ACHN (cell line): ENCODE results near the gene ZNF654.
A peak's percentile ranks its signal among the peaks of the same experiment; 100 is the strongest.
"Not testable (repeated sequence)": the region's sequence is repeated elsewhere in the genome, so short reads cannot be mapped to it uniquely, and the experiment has no call there.

Experiments
- DNase-seq: peaks from one replicate; pipeline ENCODE4 v3.0.0-alpha.2; 2015
- in situ Hi-C: cut with HindIII; loops from 2 replicates; pipeline ENCODE4 v1.10.0; 2017; ENCODE audit warnings: low sequenced_read_pairs, low pct_ligation_motif_present, low pct_unique_long_range_greater_than_20kb

Gene ZNF654

GRCh38 chr3:88058581-88059379 is at the start of gene ZNF654, which contains the start of gene CGGBP1:
TSS of gene ZNF654 (plus strand) at chr3:88059255. CDS start at chr3:88059320, 65 bp downstream.
TSS of gene CGGBP1 (minus strand) at chr3:88059005. CDS start at chr3:88055976, 3,029 bp downstream.
- in situ Hi-C loops: no loop called here
- DNase-seq: peak; percentile 97

DNA sequence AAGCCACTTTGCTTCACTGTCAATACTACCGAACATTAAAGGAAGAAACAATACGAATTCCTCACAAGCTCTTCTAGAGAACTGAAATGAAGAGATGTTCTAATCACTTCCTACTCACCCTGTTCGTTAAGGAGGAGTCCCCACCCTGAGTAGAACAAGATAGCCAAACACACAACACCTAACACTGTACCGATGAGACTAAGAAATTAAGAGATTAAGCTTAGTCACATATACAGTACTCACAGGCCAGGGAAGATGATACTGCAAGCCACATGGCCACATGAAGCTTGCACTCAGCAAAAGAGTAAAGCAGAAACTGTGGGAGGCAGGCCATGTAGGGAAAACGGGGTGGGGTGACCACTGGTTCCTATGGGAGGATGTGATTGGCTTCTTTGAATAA is 48.2 kb upstream of the ZNF654 start:
- in situ Hi-C loops: no loop called here
- DNase-seq: no peak

DNA sequence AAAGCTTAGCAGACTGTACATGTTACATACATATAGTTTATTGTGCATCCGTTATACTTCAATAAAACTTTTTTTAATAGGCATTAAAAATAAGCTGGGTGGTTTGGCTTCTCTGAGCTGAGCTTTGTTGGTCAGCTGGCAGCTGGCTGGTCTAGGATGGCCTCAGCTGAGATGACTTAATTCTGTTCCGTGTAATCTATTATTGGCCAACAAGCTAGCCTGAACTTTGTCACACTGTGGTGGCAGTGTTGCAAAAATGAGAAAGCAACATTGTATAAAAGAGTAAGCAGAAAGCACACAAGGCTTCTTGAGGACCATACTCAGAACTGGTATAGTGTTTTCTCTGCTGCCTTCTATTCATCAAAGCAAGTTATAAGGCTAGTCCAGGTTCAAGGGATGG is 45.5 kb upstream of the ZNF654 start:
- in situ Hi-C loops: no loop called here
- DNase-seq: no peak

GRCh38 chr3:88015656-88016055 is 43.4 kb upstream of the ZNF654 start:
- DNase-seq, in situ Hi-C loops: not testable (repeated sequence)

GRCh38 chr3:88019024-88019423 is 40.0 kb upstream of the ZNF654 start:
- in situ Hi-C loops: no loop called here
- DNase-seq: no peak

- DNase-seq: no peak
- in situ Hi-C loops: no loop called here
Observed at GRCh38 chr3:88025001-88025552, 34.0 kb upstream of the ZNF654 start.

GRCh38 chr3:88028876-88029275 is 30.2 kb upstream of the ZNF654 start:
- in situ Hi-C loops: no loop called here
- no peak for DNase-seq

DNA sequence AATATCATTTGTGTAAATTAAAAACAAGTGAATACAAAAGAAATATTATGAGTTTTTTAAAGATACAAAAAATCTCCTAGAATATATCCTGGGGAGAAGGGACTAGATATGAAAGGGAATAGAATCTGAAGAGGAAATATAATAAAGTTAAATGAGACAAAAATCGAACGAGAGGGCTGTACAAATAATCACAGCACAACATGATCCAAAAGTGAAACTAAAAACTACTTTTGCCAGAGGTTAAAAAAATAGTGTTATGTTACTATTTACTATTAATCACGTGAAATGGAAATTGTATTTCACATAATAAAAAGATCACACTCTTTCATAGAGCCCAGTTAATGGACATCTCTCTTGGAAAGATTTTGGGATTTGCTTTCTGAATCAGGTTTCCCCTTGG is 28.8 kb upstream of the ZNF654 start:
- DNase-seq: no peak
- in situ Hi-C loops: no loop called here

DNA sequence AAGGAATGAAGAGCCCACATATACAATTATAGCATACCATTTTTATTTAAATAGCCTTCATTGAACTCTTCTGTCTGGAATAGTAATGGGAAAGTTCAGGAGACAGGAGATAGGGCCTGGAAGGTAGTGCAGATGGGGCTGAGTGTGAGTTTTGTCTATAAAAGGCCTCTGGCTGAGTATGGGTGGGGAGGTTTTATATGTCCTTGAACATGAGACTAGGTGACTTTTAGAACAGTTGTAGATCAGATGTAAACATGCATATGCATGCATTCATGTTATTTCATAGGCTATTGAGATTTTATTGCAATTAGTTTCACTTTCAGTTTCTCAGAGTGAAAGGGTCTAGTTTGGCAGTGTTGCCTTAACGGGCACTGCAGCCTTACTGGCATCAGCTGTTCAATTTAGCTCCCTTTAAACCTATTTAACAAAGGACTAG is 27.4 kb upstream of the ZNF654 start:
- in situ Hi-C loops: no loop called here

DNA sequence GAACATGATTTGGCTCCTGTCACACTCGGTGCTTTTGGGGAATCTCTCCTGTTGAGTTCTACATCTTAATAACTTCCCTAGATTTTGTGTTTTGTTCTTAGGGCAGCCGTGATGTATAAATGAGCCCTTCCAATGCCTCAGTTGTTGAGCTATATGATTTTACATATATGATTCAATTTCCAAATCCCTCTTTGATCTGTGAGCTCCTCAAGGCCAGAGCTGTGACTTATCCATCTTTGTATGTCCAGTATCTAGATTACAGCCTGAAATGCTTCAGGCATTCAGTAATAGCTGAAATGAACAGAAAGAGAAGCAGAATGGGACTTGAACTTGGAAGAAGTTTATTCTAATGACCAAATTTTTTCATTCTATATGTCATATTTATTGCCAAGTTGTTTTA is 26.8 kb upstream of the ZNF654 start:
- in situ Hi-C loops: no loop called here

More for the DNA sequence above, 27.4 kb upstream of the ZNF654 start:
- DNase-seq: peak; percentile 59

DNA sequence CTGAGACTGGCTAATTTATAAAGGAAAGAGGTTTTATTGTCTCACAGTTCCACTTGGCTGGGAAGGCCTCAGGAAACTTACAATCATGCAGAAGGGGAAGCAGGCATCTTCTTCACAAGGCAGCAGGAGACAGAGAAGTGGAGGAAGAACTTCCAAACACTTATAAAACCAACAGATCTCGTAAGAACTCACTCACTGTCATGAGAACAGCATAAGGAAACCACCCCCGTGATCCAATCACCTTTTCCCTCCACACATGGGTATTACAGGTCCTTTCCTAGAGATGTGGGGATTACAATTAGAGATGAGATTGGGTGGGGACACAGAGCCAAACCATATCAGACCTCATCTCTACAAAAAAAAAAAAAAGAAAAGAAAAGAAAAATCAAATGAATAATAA is 26.0 kb upstream of the ZNF654 start:
- no peak for DNase-seq
- in situ Hi-C loops: no loop called here

More for the DNA sequence above, 26.8 kb upstream of the ZNF654 start:
- no peak for DNase-seq

DNA sequence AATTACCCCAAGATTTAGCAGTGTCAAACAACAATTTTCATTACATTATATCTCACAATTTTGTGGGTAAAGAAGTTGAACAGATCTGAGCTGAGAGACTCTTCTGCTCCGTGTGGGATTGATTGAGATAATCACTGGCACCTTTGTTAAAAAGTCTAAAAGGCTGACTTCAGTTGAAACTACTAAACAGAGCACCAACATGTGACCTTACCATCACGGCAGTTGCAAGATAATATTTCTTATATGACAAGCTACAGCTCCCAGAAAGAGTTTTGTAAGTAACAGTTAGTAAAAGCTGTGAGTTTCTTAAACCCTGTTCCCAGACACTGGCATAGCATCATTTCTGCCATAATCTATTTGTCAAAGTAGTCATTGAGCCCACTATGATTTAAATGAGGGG is 25.2 kb upstream of the ZNF654 start:
- in situ Hi-C loops: no loop called here
- DNase-seq: no peak

DNA sequence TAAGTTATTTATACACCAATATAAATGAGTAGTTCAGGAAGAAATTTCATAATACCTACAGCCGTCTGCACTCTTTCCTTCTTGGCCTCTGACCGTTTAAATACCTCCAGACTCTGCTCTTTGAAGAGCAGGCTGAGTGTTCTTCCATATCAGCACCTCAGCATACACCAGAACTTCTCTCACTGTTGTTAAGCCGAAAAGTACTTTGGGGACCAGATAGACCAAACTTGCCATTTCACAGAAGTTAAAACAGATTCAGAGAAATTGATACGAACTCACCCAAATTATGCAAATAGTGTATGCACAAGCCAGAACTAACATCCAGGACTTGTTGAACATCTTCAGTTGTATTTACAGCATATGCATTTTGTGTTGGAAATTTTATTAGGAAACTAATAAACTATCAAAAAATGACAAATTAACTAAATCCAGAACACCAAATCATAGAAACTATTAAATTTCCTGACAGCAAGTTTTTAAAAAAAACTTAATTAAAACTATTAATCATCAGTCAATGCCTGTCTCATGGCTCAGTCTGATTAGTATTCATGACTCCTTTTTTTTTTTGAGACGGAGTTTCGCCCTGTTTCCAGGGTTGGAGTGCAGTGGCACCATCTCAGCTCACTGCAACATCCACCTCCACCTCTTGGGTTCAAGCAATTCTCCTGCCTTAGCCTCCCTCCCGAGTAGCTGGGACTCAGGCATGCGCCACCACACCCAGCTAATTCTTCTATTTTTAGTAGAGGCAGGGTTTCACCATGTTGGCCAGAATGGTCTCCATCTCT is 24.4 kb upstream of the ZNF654 start:
- in situ Hi-C loops: no loop called here
- DNase-seq: no peak

DNA sequence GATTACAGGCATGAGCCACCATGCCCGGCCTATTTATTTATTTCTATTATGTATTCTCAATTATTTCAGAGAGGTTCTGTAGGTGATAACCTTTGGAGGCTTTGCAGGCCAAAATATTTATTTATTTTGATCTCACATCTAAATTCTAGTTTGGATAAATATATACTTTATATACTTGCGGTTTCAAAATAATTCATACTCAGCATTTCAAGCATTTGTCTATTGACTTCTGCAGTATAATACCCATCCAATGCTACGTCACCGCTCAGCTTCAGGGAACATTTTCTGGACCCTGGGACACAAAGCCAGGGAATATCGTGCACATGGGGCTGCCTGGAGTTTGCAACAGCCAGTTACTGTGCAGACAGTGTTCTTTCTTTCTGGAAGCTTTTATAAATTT is 22.8 kb upstream of the ZNF654 start:
- in situ Hi-C loops: no loop called here
- no peak for DNase-seq

- no peak for DNase-seq
- in situ Hi-C loops: no loop called here
Observed at GRCh38 chr3:88038566-88038965, 20.5 kb upstream of the ZNF654 start.

- in situ Hi-C loops: no loop called here
Observed at GRCh38 chr3:88040529-88040928, 18.5 kb upstream of the ZNF654 start.

DNA sequence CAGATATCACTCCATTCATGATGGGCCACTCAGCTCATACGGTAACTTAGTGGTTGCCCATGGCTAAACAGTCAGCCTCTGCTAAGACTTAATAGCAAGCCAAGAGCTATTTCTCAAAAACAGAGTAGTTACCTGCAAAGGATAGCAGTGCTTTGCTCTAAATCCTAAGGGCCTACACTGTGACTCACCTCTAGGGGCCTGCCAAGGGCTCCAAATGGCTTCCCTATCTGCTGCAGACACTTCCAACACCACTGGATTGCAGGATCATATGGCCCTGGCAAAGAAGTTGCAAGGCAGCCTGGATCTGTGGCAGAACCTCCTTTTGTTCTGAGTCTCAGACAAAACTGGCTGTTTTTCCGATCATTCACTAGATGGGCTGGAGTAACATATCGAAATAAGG is 18.1 kb upstream of the ZNF654 start:
- in situ Hi-C loops: no loop called here

More at GRCh38 chr3:88040529-88040928, 18.5 kb upstream of the ZNF654 start:
- DNase-seq: no peak

DNA sequence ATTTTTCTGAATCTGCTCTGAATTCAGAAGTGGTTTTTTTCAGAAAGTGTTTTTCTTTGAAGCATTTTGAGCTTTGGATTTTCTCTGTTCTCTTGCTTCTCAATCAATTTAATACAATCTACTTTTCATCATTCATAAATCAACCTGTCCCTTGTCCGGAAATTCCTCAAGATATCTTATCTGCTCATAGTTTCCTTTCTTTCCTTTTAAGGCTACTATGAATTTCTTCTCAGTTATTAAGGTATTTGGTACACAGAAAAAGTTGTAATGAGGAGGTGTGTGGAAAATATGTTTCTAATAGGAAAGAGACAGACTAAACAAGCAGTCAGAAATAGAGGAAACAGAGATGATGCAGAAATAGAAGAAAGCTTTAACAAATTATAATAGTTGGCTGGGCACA is 14.6 kb upstream of the ZNF654 start:
- in situ Hi-C loops: no loop called here

More for the DNA sequence above, 18.1 kb upstream of the ZNF654 start:
- DNase-seq: no peak

DNA sequence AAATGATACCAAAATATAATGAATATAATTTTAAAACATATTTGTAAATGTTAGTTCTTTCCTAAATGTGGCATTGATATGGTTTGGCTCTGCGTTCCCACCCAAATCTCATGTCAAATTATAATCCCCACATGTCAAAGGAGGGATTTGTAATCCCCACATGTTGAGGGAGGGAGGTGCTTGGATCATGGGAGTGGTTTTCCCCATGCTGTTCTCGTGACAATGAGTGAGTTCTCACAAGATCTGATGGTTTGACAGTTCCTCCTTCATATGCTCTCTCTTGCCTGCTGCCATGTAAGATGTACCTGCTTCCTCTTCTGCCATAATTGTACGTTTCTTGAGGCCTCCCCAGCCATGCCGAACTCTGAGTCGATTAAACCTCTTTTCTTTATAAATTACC is 12.3 kb upstream of the ZNF654 start:
- in situ Hi-C loops: no loop called here
- DNase-seq: no peak

More for the DNA sequence above, 14.6 kb upstream of the ZNF654 start:
- no peak for DNase-seq
